ENCODE data around the gene JAKMIP1.
A peak's percentile ranks its signal among the peaks of the same experiment; 100 is the strongest.

The JAKMIP1 gene

DNA sequence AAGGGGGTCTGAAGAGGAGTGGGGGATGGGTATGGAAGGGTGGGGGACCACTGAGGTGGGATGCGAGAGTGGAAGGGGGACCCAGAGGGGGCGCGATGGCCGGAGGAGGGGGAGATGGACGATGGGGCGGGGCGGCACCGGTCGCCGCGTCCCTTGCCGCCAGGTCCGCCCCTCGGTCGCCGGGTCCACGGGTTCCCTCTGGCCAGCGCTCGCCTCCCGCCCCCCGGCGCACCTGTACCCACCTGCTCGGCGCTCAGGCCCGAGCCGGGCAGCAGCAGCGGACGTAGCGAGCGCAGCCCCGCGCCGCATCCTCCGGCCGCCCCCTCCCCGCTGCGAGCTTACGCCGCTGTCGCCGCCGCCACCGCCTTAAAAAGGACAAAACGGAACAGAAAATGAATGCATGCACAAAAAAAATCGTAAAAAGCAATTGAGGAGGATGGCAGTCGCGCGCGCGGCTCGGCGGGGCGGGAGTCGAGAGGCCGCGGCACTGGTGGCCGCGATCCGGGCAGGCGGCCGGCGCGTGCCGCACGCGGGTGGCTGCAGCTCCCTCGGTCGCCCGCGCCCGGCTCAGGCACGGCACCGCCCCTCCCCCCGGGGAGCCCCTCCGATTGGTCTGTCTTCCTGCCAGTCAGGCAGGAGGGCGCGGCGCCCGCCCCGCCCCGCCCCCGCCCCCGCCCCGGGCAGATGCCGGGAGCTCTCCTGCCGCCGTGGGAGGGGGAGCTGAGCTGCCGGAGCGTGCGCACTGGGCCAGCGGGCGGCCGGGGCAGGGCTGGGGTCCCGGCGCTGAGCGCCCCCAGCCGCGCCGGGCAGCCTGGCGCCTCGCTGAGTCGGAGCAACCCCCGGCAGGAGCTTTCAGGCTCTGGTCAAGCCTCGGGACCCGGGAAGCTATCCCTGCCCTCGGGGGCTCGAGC, at the start of gene JAKMIP1:
Gene JAKMIP1 (minus strand): TSS at position 539 of the 911 bp plus-strand sequence. CDS start 87,699 bp downstream, outside the sequence.
- Histone ChIP-seq H3K4me1 (ENCODE audit: low read length) (peaks cover 6% of the 10 kb centered on the region; the same call in 1 of the 2 replicates), H3K4me3 (ENCODE audit: low read length) (peak within 1 kb of the TSS; percentile 76), H3K79me2 (ENCODE audit: low read length) (no peaks in the 10 kb centered on the region), H3K9ac (ENCODE audit: low read length) (peak within 1 kb of the TSS; percentile 65), H3K27me3 (replicated peaks; ENCODE audit: insufficient read depth, low read length) (peaks cover 12% of the 10 kb centered on the region; the same call in 1 of the 2 replicates), H3K4me2 (ENCODE audit: low read depth, low read length) (peak within 1 kb of the TSS; percentile 90), H3K27ac (ENCODE audit: low read length) (no peak within 1 kb of the TSS), H3K9me2 (replicated peaks; ENCODE audit: insufficient read depth, low read length) (no peaks in the 10 kb centered on the region), H2AFZ (ENCODE audit: low read length) (peak within 1 kb of the TSS; percentile 90), H3K9me3 (replicated peaks; ENCODE audit: insufficient read depth, low read length) (no peaks in the 10 kb centered on the region), H3F3A (ENCODE audit: insufficient read depth, low read length) (no peaks in the 10 kb centered on the region), H3K36me3 (replicated peaks; ENCODE audit: insufficient read depth, low read length) (no peaks in the 10 kb centered on the region), H4K20me1 (ENCODE audit: insufficient read depth, low read length) (no peaks in the 10 kb centered on the region)
- peak; percentile 81 for DNase-seq
- TF ChIP-seq EZH2phosphoT487 (IDR thresholded peaks at IDR 0.05; ENCODE audit: low read length) (no peak), EZH2 (optimal IDR thresholded peaks at IDR 0.05; ENCODE audit: low read depth, low read length) (no peak)
- TF ChIP-seq, protein P1, sequence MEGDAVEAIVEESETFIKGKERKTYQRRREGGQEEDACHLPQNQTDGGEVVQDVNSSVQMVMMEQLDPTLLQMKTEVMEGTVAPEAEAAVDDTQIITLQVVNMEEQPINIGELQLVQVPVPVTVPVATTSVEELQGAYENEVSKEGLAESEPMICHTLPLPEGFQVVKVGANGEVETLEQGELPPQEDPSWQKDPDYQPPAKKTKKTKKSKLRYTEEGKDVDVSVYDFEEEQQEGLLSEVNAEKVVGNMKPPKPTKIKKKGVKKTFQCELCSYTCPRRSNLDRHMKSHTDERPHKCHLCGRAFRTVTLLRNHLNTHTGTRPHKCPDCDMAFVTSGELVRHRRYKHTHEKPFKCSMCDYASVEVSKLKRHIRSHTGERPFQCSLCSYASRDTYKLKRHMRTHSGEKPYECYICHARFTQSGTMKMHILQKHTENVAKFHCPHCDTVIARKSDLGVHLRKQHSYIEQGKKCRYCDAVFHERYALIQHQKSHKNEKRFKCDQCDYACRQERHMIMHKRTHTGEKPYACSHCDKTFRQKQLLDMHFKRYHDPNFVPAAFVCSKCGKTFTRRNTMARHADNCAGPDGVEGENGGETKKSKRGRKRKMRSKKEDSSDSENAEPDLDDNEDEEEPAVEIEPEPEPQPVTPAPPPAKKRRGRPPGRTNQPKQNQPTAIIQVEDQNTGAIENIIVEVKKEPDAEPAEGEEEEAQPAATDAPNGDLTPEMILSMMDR (IDR thresholded peaks at IDR 0.05; ENCODE audit: low read length), result no peak

DNA sequence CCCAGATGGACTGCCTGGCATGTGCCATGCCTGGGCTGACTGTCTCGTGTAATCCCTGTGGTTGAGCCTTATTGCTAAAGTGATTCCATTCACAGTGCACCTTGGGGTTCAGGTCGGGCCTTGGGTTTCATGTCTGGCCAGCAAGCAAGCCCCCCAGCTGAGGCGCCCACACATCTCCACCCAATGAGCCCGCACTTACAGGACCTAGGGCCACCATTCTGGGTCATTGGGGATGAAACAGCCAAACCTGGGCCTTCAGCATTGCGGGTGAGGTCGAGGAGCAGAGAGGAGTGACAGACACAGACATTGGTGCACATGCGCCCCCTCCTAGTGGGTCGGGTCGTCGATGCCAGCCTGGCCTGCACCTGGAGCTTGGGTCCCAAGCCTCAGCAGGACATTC, 48.0 kb upstream of the JAKMIP1 start:
- no peak overlapping the region for H3K4me2 ChIP-seq (ENCODE audit: low read depth, low read length)
- H3K9ac ChIP-seq (ENCODE audit: low read length), result no peak overlapping the region
- no peak overlapping the region for H2AFZ ChIP-seq (ENCODE audit: low read length)
- H3K27ac ChIP-seq (ENCODE audit: low read length), result no peak overlapping the region
- no peak overlapping the region for H3K4me3 ChIP-seq (ENCODE audit: low read length)
- TF ChIP-seq EZH2 (optimal IDR thresholded peaks at IDR 0.05; ENCODE audit: low read depth, low read length) (no peak), EZH2phosphoT487 (IDR thresholded peaks at IDR 0.05; ENCODE audit: low read length) (no peak)
- TF ChIP-seq, protein P1 (IDR thresholded peaks at IDR 0.05; ENCODE audit: low read length), result no peak
- no peaks in the 10 kb centered on the region for H4K20me1 ChIP-seq (ENCODE audit: insufficient read depth, low read length)
- H3K9me2 ChIP-seq (replicated peaks; ENCODE audit: insufficient read depth, low read length), result no peaks in the 10 kb centered on the region
- DNase-seq, result no peak
- H3K4me1 ChIP-seq (ENCODE audit: low read length), result no peaks in the 10 kb centered on the region
- no peaks in the 10 kb centered on the region for H3K9me3 ChIP-seq (replicated peaks; ENCODE audit: insufficient read depth, low read length)
- H3F3A ChIP-seq (ENCODE audit: insufficient read depth, low read length), result no peaks in the 10 kb centered on the region
- no peaks in the 10 kb centered on the region for H3K36me3 ChIP-seq (replicated peaks; ENCODE audit: insufficient read depth, low read length)
- H3K79me2 ChIP-seq (ENCODE audit: low read length), result no peaks in the 10 kb centered on the region
- peaks cover 34% of the 10 kb centered on the region for H3K27me3 ChIP-seq (replicated peaks; ENCODE audit: insufficient read depth, low read length)

DNA sequence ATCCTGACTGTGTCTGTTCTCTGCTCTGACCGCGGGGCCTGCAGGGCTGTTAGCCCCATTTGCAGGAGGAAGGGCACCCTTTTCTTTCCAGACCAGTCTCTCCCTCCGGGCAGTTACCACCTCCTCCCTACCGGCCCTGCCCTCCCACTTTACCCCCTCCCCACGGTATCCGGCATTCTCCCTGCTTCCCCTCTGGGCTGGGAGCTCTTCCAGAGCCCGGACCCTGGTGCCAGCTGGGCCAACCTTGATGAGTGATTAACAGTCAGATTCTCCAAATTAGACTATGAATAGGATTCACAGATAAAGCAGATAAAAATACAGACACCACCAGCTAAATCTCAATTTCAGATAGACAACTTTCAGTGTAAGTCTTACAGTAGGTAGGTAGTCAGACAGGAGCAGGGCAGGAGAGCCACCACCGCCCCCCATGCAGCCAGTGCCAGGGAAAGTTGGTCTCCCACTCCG, 45.9 kb upstream of the JAKMIP1 start:
- no peak overlapping the region for H3K4me2 ChIP-seq (ENCODE audit: low read depth, low read length)
- no peak overlapping the region for H3K27ac ChIP-seq (ENCODE audit: low read length)
- no peak overlapping the region for H2AFZ ChIP-seq (ENCODE audit: low read length)
- H3K9ac ChIP-seq (ENCODE audit: low read length), result no peak overlapping the region
- TF ChIP-seq, protein P1 (IDR thresholded peaks at IDR 0.05; ENCODE audit: low read length), result no peak
- TF ChIP-seq EZH2 (optimal IDR thresholded peaks at IDR 0.05; ENCODE audit: low read depth, low read length), result no peak
- no peak for TF ChIP-seq EZH2phosphoT487 (IDR thresholded peaks at IDR 0.05; ENCODE audit: low read length)
- H3K9me3 ChIP-seq (replicated peaks; ENCODE audit: insufficient read depth, low read length), result no peaks in the 10 kb centered on the region
- no peaks in the 10 kb centered on the region for H3K4me1 ChIP-seq (ENCODE audit: low read length)
- peaks cover 39% of the 10 kb centered on the region for H3K27me3 ChIP-seq (replicated peaks; ENCODE audit: insufficient read depth, low read length)
- H3K36me3 ChIP-seq (replicated peaks; ENCODE audit: insufficient read depth, low read length), result no peaks in the 10 kb centered on the region
- no peaks in the 10 kb centered on the region for H3F3A ChIP-seq (ENCODE audit: insufficient read depth, low read length)
- no peak for DNase-seq
- H3K9me2 ChIP-seq (replicated peaks; ENCODE audit: insufficient read depth, low read length), result no peaks in the 10 kb centered on the region
- H3K79me2 ChIP-seq (ENCODE audit: low read length), result no peaks in the 10 kb centered on the region
- no peak overlapping the region for H3K4me3 ChIP-seq (ENCODE audit: low read length)
- H4K20me1 ChIP-seq (ENCODE audit: insufficient read depth, low read length), result no peaks in the 10 kb centered on the region

Data from MM.1S (cell line).